NCI-H2107 treated with DMSO at 0.1 percent for 48 hours (cell line): Measurements from ENCODE around the gene ILKAP.

ENCODE experiments used
- DNase-seq: peaks from one replicate; lab custom pipeline; 2025; ENCODE audit not compliant: unreplicated experiment; lab: John Stamatoyannopoulos, UW

ILKAP gene

GRCh38 chr2:238138331-238139195 lies 64.9 kb downstream of the ILKAP start, which contains the start of gene KLHL30:
KLHL30 (plus strand) TSS chr2:238138668; CDS start chr2:238140755, 2,087 bp downstream.
- DNase-seq = no peak

DNA sequence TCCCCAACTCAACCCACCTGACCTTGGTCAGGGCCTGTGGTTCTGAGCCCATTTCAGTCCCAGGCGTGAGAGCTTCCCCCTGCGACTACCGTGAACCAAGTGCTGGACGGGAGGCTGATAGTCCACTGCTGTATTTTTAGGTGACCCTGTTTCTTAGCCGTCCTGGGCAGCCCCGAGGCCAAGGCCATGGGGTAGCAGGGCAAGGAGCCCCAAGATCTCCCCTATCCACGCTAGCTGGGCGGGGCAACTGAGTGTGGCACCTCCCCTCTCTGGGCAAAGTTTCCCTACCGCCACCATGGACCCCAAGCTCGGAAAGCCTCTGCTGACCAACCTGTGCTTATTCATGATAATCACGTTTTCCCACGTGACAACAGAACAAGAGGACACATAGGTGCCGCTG lies 65.6 kb downstream of the ILKAP start:
- no peak for DNase-seq

- DNase-seq = no peak
These were observed 66.5 kb downstream of the ILKAP start for GRCh38 chr2:238136820-238137537.

- DNase-seq = no peak
These were observed 67.8 kb downstream of the ILKAP start for GRCh38 chr2:238135601-238136150.

DNA sequence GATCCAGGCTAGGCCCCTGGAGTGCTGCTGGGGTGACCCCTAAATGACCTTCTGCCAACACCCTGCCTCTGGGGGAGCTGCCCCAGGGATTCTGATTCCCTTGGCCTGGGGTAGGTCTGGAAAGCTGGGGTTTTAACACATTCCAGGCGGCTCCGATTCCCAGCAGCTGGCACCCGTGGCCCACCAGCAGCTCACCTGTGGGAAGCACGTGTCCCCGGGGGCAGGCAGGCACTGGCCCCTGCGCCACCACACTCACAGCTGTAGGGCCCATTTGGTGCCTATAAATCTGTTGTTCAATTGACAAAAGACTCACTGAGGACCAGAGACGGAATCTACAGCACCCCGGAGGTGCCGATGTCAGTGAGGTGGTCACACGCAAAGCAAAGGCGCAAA lies 69.1 kb downstream of the ILKAP start:
- DNase-seq = no peak

- no peak for DNase-seq
These were observed 69.7 kb downstream of the ILKAP start for GRCh38 chr2:238133499-238134392.

DNA sequence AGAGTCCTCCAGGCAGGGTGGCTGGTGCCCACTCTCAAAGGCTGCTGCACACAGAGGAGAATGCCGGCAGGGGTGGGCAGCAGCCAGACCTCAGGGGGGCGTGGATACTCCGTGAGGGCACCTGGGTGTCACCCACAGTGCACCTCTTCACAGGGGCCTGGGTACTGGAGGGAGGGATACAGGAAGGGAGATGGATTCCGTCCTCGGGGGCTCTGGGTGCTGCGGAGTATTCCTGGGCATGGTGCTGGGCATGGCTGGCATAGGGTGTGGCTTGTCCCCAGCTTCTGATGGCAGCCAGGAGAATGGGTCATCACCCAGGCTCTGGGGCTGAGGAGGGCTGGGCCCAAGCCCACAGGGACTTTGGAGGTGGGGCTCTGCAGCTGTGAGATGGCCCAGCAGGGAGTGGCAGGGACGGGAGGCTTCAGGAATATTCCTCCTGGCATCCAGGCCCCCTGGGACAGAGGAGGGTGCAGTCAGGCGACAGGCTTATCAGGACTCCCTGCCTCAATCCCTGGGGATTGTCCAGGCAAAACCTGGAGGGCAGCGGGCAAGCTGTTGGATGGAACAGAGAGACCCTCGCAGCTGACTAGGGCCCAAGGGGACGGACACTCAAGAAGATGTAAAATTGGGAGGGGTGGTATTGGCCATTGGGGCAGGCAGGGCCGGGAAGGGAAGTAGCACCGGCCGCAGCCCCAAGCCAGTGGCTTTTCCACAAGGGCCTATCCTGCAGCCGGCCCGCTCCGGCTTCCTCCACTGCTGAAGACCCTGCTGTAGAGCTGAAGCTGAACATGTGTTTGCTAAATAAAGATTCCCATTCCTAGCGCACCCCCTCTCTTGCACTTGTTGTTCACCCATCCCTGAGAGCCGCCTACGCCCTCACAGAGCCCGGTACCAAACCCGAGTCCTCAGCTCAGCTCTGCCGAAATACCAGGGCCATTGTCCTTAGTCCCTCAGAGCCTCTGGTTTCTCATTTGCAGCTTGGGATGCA lies 70.7 kb downstream of the ILKAP start:
- DNase-seq = no peak

DNA sequence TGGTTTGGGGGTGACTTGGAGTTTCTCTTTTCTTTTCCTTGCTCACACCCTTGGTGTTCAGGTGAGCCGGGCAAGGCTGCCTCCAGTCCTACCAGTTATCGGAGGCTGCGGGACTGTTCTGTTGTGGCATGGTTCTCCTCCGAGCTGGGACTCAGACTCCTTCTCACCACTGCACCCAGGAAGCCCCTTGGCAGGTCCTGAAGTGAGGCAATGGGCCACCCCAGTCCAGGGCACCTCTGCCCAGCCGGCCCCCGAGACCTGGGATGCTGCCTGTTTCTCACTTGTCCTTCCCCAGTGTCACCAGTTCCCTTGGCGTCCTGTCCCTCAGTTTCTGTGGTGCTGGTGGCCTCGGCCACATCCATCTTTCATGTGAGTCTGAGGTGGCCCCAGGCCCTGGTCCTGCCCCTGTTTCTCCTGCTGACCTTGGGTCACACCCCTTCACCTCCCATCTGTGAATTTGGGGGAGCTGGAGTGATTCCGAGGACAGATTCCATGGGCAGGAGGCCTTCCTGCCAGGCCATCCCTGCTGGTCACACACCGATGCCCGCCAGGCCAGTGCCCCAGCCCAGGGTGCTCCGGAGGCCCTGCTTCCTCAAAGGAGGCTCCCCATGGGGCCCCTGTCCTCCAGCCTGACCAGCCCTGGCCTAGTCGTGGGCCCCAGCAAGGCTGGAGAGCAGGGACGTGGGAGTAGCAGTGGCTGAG lies 71.6 kb downstream of the ILKAP start:
- DNase-seq = no peak

- DNase-seq = no peak
These were observed 72.5 kb downstream of the ILKAP start for GRCh38 chr2:238130696-238131628.

DNA sequence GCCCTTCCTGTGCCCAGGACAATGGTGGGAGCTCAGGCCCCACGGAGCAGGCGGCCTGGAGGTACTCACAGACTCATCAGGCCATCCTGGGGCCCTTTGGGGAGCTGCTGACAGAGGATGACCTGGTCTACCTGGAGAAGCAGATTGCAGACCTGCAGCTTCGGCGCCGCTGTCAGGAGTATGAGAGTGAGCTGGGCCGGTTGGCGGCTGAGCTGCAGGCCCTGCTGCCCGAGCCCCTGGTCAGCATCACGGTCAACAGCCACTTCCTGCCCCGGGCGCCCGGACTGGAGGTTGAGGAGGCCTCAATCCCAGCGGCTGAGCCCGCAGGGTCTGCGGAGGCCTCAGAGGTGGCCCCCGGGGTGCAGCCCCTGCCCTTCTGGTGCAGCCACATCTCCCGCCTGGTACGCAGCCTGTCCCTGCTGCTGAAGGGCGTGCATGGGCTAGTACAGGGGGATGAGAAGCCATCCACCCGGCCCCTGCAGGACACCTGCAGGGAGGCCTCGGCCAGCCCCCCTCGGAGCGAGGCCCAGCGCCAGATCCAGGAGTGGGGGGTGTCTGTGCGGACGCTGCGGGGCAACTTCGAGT lies 73.3 kb downstream of the ILKAP start:
- no peak for DNase-seq

DNA sequence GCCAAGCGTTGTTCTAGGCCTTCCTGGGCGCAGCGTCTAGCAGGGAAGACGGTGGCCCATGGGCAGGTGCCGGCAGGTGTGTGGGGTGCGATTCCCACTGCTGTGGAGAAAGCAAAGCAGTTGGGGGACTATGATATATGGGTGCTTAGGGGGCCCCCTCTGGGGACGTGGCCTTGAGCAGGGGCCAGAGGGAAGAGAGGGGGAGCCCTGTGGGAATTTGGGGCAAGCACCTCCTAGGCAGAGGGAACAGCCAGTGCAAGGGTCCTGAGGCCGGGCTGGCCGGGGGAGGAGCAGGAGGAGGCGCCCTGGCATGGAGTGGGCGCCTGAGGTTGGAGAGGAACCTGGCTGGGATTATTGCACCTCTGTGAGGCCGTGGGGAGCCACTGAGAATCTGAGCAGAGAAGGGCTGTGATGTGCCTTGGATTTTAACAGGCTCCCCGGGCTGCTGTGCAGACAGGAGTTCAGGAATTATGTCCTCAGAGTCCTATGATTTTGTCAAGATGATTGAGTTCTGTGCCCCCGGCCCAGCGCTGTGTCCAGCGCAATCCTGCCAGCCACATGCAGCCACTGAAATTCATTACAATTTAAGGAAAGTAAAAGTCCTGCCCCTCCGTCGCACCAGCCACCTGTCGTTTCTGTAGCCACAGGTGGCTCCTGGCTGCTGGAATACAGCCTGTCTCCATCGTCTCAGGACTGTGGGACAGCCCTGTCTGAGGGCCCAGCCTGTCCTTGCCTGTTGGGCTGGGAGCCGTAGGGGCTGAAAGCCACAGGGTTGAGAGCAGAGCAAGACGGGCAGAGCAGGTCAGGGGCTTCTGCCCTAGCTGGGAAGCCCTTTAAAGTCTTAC lies 74.1 kb downstream of the ILKAP start:
- DNase-seq = no peak

GRCh38 chr2:238128534-238129001 lies 74.9 kb downstream of the ILKAP start:
- no peak for DNase-seq

DNA sequence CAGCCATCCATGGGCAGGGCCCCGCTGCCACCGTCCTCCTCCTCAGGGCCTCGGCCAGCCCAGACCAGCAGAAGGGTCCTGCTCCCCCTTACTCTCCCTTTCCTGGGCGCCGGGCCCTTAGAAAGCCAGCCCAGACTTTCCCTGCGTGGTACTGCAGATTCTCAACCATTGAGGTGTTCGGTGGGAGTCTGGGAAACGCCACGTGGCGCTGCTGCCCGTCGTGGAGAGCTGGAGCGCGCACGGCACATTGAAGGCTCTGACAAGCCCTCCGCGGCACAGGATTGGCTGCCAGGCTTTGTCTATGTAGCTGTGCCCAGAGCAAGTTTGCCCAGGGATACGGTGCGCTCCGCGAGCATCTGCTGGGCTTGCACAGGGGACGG lies 75.4 kb downstream of the ILKAP start:
- DNase-seq = no peak

DNA sequence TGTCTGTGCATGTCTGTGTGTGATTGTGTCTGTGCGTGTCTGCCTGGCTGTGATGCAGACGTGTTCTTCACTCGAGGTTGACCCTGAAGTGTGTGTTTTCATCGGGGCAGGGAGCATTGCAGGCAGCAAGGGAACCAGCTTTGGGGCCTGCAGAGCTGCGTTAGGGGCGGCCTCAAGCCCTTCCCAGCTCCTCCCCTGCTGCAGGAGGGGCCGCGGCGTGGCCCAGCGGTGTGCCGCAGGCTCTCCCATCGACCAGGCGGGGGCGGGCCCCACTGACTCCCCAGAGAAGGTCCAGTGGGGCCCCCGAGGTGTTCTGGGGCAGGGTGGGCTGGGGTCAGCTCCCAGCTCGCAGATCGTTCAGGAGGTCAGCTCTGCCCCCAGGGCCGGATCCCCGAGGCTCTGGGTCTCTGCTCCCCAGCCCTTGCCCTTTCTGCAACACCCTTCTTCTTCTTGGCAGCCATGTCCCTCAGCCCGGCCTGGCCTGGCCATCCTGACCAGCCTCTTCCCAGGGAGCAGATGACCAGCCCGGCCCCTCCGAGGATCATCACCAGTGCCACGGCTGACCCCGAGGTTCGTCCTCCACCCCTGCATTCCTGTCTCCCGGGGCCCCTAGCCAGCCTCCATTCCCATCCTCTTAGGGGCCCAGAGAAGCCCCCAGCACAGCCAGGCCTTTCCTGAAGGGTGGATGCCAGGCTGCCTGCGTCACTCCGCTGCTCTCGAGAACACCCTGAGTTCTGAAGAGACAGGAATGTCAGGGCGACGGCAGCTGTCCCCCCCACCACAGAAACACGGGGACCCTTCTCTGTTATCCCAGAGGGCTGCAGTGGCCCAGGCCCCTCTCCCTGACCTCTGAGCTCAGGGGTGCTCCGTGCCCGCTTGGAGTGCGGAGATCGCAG lies 76.1 kb downstream of the ILKAP start:
- no peak for DNase-seq

GRCh38 chr2:238126775-238127164 lies 76.7 kb downstream of the ILKAP start:
- DNase-seq = no peak

- no peak for DNase-seq
These were observed 77.2 kb downstream of the ILKAP start for GRCh38 chr2:238126338-238126737.
